ENCODE results near the gene LARP4B.

LARP4B gene

GRCh38 chr10:789831-790701 lies 141.4 kb downstream of the LARP4B start:
- Histone ChIP-seq H3K4me3 (ENCODE audit: low read length) (no peak overlapping the region), H3K9me3 (replicated peaks; ENCODE audit: insufficient read depth, low read length) (no peaks in the 10 kb centered on the region), H3K36me3 (replicated peaks; ENCODE audit: insufficient read depth, low read length) (no peaks in the 10 kb centered on the region), H3K27me3 (replicated peaks; ENCODE audit: insufficient read depth, low read length) (peaks cover 4% of the 10 kb centered on the region; the same call in 1 of the 2 replicates), H3K9ac (ENCODE audit: low read length) (no peak overlapping the region), H3K9me2 (replicated peaks; ENCODE audit: insufficient read depth, low read length) (no peaks in the 10 kb centered on the region), H3K27ac (ENCODE audit: low read length) (no peak overlapping the region), H3F3A (ENCODE audit: insufficient read depth, low read length) (no peaks in the 10 kb centered on the region), H3K4me1 (ENCODE audit: low read length) (no peaks in the 10 kb centered on the region), H3K4me2 (ENCODE audit: low read depth, low read length) (no peak overlapping the region), H2AFZ (ENCODE audit: low read length) (no peak overlapping the region), H3K79me2 (ENCODE audit: low read length) (no peaks in the 10 kb centered on the region), H4K20me1 (ENCODE audit: insufficient read depth, low read length) (no peaks in the 10 kb centered on the region)
- DNase-seq = no peak
- TF ChIP-seq, protein P1, sequence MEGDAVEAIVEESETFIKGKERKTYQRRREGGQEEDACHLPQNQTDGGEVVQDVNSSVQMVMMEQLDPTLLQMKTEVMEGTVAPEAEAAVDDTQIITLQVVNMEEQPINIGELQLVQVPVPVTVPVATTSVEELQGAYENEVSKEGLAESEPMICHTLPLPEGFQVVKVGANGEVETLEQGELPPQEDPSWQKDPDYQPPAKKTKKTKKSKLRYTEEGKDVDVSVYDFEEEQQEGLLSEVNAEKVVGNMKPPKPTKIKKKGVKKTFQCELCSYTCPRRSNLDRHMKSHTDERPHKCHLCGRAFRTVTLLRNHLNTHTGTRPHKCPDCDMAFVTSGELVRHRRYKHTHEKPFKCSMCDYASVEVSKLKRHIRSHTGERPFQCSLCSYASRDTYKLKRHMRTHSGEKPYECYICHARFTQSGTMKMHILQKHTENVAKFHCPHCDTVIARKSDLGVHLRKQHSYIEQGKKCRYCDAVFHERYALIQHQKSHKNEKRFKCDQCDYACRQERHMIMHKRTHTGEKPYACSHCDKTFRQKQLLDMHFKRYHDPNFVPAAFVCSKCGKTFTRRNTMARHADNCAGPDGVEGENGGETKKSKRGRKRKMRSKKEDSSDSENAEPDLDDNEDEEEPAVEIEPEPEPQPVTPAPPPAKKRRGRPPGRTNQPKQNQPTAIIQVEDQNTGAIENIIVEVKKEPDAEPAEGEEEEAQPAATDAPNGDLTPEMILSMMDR (IDR thresholded peaks at IDR 0.05; ENCODE audit: low read length) = no peak
- TF ChIP-seq EZH2 (optimal IDR thresholded peaks at IDR 0.05; ENCODE audit: low read depth, low read length) = no peak

GRCh38 chr10:788796-789748 lies 142.4 kb downstream of the LARP4B start:
- no peak for DNase-seq
- Histone ChIP-seq H3K4me3 (ENCODE audit: low read length) (no peak overlapping the region), H3K4me2 (ENCODE audit: low read depth, low read length) (no peak overlapping the region), H3K4me1 (ENCODE audit: low read length) (no peaks in the 10 kb centered on the region), H3K27me3 (replicated peaks; ENCODE audit: insufficient read depth, low read length) (peaks cover 10% of the 10 kb centered on the region), H3K27ac (ENCODE audit: low read length) (no peak overlapping the region), H3K9me3 (replicated peaks; ENCODE audit: insufficient read depth, low read length) (no peaks in the 10 kb centered on the region), H4K20me1 (ENCODE audit: insufficient read depth, low read length) (no peaks in the 10 kb centered on the region), H3K9me2 (replicated peaks; ENCODE audit: insufficient read depth, low read length) (no peaks in the 10 kb centered on the region), H3K36me3 (replicated peaks; ENCODE audit: insufficient read depth, low read length) (no peaks in the 10 kb centered on the region), H2AFZ (ENCODE audit: low read length) (no peak overlapping the region), H3F3A (ENCODE audit: insufficient read depth, low read length) (no peaks in the 10 kb centered on the region), H3K9ac (ENCODE audit: low read length) (no peak overlapping the region), H3K79me2 (ENCODE audit: low read length) (no peaks in the 10 kb centered on the region)
- TF ChIP-seq, protein P1 (IDR thresholded peaks at IDR 0.05; ENCODE audit: low read length) = no peak
- no peak for TF ChIP-seq EZH2phosphoT487 (IDR thresholded peaks at IDR 0.05; ENCODE audit: low read length)
- no peak for TF ChIP-seq EZH2 (optimal IDR thresholded peaks at IDR 0.05; ENCODE audit: low read depth, low read length)

DNA sequence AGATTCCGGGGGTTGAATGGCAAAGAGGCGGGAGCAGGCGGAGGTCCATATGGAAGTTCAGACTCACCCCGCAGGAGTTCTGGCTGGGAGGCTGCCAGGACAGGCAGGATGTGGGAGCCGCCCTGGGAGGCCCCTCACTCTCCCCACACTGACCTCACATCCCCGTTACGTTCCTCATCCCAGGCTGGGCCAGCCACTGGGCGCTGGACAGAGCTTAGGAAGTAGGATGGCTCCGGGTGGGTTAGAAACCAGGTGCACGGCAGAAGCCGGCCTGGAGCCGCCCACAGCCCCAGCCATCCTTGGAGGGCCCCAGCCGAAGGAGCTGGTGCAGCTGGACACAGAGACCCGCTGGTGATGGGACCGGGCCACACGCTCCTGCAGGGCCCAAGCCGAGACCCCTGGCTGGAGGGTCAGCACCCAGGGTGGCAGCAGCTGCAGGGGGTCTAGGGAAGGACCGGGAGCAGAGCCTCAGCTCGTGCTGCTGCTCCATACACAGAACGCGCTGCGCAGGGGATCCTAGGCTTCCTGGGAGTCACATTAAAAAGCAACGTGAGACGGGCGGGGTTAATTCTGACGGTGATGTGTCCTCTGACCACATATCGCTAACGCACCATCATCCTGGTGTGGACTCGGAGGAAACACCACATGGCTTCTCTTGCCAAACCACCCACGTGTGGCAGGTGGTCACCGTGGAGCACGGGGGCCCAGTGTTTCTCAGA lies 143.4 kb downstream of the LARP4B start:
- Histone ChIP-seq H3K9ac (ENCODE audit: low read length) (no peak overlapping the region), H3K4me1 (ENCODE audit: low read length) (no peaks in the 10 kb centered on the region), H3K27me3 (replicated peaks; ENCODE audit: insufficient read depth, low read length) (peaks cover 10% of the 10 kb centered on the region), H3K9me2 (replicated peaks; ENCODE audit: insufficient read depth, low read length) (no peaks in the 10 kb centered on the region), H3K79me2 (ENCODE audit: low read length) (no peaks in the 10 kb centered on the region), H4K20me1 (ENCODE audit: insufficient read depth, low read length) (no peaks in the 10 kb centered on the region), H3K9me3 (replicated peaks; ENCODE audit: insufficient read depth, low read length) (no peaks in the 10 kb centered on the region), H3K36me3 (replicated peaks; ENCODE audit: insufficient read depth, low read length) (no peaks in the 10 kb centered on the region), H3K27ac (ENCODE audit: low read length) (no peak overlapping the region), H3K4me2 (ENCODE audit: low read depth, low read length) (no peak overlapping the region), H3K4me3 (ENCODE audit: low read length) (no peak overlapping the region), H2AFZ (ENCODE audit: low read length) (no peak overlapping the region), H3F3A (ENCODE audit: insufficient read depth, low read length) (no peaks in the 10 kb centered on the region)
- no peak for TF ChIP-seq EZH2 (optimal IDR thresholded peaks at IDR 0.05; ENCODE audit: low read depth, low read length)
- TF ChIP-seq EZH2phosphoT487 (IDR thresholded peaks at IDR 0.05; ENCODE audit: low read length) = no peak
- TF ChIP-seq, protein P1 (IDR thresholded peaks at IDR 0.05; ENCODE audit: low read length) = no peak
- DNase-seq = no peak

All from MM.1S (cell line).